Measurements from ENCODE around the gene ANKRD36. TPM values are rescaled to one million over a fixed set of nuclear protein-coding genes. Genes with fewer than 3 reads are reported as not detected.
"Not testable (repeated sequence)": the region's sequence is repeated elsewhere in the genome, so short reads cannot be mapped to it uniquely, and the experiment has no call there.

Gene ANKRD36
- total RNA-seq (2014; rRNA removed; shearing (Covaris generic)), result 2.8 and 6.2 TPM in 2 replicates

- peak within 1 kb of the TSS; percentile 68 for H3K4me3 ChIP-seq (ENCODE audit: insufficient read depth, low read depth, low read length)
- H3K27me3 ChIP-seq (ENCODE audit: control insufficient read depth, insufficient read depth, low read length); H3K36me3 ChIP-seq (replicated peaks; ENCODE audit: control insufficient read depth, insufficient read depth, low read length): not testable (repeated sequence)
- peak; percentile 76 for DNase-seq
Measured at GRCh38 chr2:97113050-97113881, at the start of gene ANKRD36. TSS of gene ANKRD36 (plus strand) at chr2:97113153. CDS start at chr2:97113740, 587 bp downstream.

GRCh38 chr2:97066030-97066429 lies 46.9 kb upstream of the ANKRD36 start:
- not testable (repeated sequence) for H3K36me3 ChIP-seq (replicated peaks; ENCODE audit: control insufficient read depth, insufficient read depth, low read length); DNase-seq; H3K4me3 ChIP-seq (ENCODE audit: insufficient read depth, low read depth, low read length); H3K27me3 ChIP-seq (ENCODE audit: control insufficient read depth, insufficient read depth, low read length)

- Histone ChIP-seq H3K27me3 (ENCODE audit: control insufficient read depth, insufficient read depth, low read length) (no peaks in the 10 kb centered on the region), H3K4me3 (ENCODE audit: insufficient read depth, low read depth, low read length) (no peak overlapping the region), H3K36me3 (replicated peaks; ENCODE audit: control insufficient read depth, insufficient read depth, low read length) (no peaks in the 10 kb centered on the region)
- no peak for DNase-seq
Measured at GRCh38 chr2:97067279-97068004, 45.5 kb upstream of the ANKRD36 start.

GRCh38 chr2:97068074-97068473 lies 44.9 kb upstream of the ANKRD36 start:
- H3K36me3 ChIP-seq (replicated peaks; ENCODE audit: control insufficient read depth, insufficient read depth, low read length), result no peaks in the 10 kb centered on the region
- DNase-seq, result no peak
- no peaks in the 10 kb centered on the region for H3K27me3 ChIP-seq (ENCODE audit: control insufficient read depth, insufficient read depth, low read length)
- no peak overlapping the region for H3K4me3 ChIP-seq (ENCODE audit: insufficient read depth, low read depth, low read length)

GRCh38 chr2:97068722-97069121 lies 44.2 kb upstream of the ANKRD36 start:
- DNase-seq; H3K4me3 ChIP-seq (ENCODE audit: insufficient read depth, low read depth, low read length); H3K36me3 ChIP-seq (replicated peaks; ENCODE audit: control insufficient read depth, insufficient read depth, low read length); H3K27me3 ChIP-seq (ENCODE audit: control insufficient read depth, insufficient read depth, low read length): not testable (repeated sequence)

- not testable (repeated sequence) for DNase-seq; H3K27me3 ChIP-seq (ENCODE audit: control insufficient read depth, insufficient read depth, low read length); H3K4me3 ChIP-seq (ENCODE audit: insufficient read depth, low read depth, low read length); H3K36me3 ChIP-seq (replicated peaks; ENCODE audit: control insufficient read depth, insufficient read depth, low read length)
Measured at GRCh38 chr2:97070915-97071314, 42.0 kb upstream of the ANKRD36 start.

- H3K36me3 ChIP-seq (replicated peaks; ENCODE audit: control insufficient read depth, insufficient read depth, low read length); H3K27me3 ChIP-seq (ENCODE audit: control insufficient read depth, insufficient read depth, low read length); H3K4me3 ChIP-seq (ENCODE audit: insufficient read depth, low read depth, low read length); DNase-seq: not testable (repeated sequence)
Measured at GRCh38 chr2:97077213-97077612, 35.7 kb upstream of the ANKRD36 start.

GRCh38 chr2:97080855-97081254 lies 32.1 kb upstream of the ANKRD36 start:
- not testable (repeated sequence) for H3K4me3 ChIP-seq (ENCODE audit: insufficient read depth, low read depth, low read length); DNase-seq; H3K36me3 ChIP-seq (replicated peaks; ENCODE audit: control insufficient read depth, insufficient read depth, low read length); H3K27me3 ChIP-seq (ENCODE audit: control insufficient read depth, insufficient read depth, low read length)

- peak; percentile 25 for DNase-seq
- H3K36me3 ChIP-seq (replicated peaks; ENCODE audit: control insufficient read depth, insufficient read depth, low read length); H3K4me3 ChIP-seq (ENCODE audit: insufficient read depth, low read depth, low read length); H3K27me3 ChIP-seq (ENCODE audit: control insufficient read depth, insufficient read depth, low read length): not testable (repeated sequence)
Measured at GRCh38 chr2:97082206-97082605, 30.7 kb upstream of the ANKRD36 start.

GRCh38 chr2:97083516-97083915 lies 29.4 kb upstream of the ANKRD36 start:
- not testable (repeated sequence) for H3K36me3 ChIP-seq (replicated peaks; ENCODE audit: control insufficient read depth, insufficient read depth, low read length); H3K4me3 ChIP-seq (ENCODE audit: insufficient read depth, low read depth, low read length); H3K27me3 ChIP-seq (ENCODE audit: control insufficient read depth, insufficient read depth, low read length); DNase-seq

GRCh38 chr2:97085093-97085492 lies 27.9 kb upstream of the ANKRD36 start:
- H3K36me3 ChIP-seq (replicated peaks; ENCODE audit: control insufficient read depth, insufficient read depth, low read length); H3K4me3 ChIP-seq (ENCODE audit: insufficient read depth, low read depth, low read length); DNase-seq; H3K27me3 ChIP-seq (ENCODE audit: control insufficient read depth, insufficient read depth, low read length): not testable (repeated sequence)

GRCh38 chr2:97088706-97089105 lies 24.2 kb upstream of the ANKRD36 start:
- DNase-seq; H3K4me3 ChIP-seq (ENCODE audit: insufficient read depth, low read depth, low read length); H3K27me3 ChIP-seq (ENCODE audit: control insufficient read depth, insufficient read depth, low read length); H3K36me3 ChIP-seq (replicated peaks; ENCODE audit: control insufficient read depth, insufficient read depth, low read length): not testable (repeated sequence)

GRCh38 chr2:97092946-97093345 lies 20.0 kb upstream of the ANKRD36 start:
- H3K27me3 ChIP-seq (ENCODE audit: control insufficient read depth, insufficient read depth, low read length); H3K36me3 ChIP-seq (replicated peaks; ENCODE audit: control insufficient read depth, insufficient read depth, low read length); H3K4me3 ChIP-seq (ENCODE audit: insufficient read depth, low read depth, low read length); DNase-seq: not testable (repeated sequence)

- H3K27me3 ChIP-seq (ENCODE audit: control insufficient read depth, insufficient read depth, low read length); H3K36me3 ChIP-seq (replicated peaks; ENCODE audit: control insufficient read depth, insufficient read depth, low read length); DNase-seq: not testable (repeated sequence)
- peak overlapping the region; percentile 27 for H3K4me3 ChIP-seq (ENCODE audit: insufficient read depth, low read depth, low read length)
Measured at GRCh38 chr2:97093983-97094771, 18.8 kb upstream of the ANKRD36 start.
